ENCODE data around the gene POFUT1. TPM values are rescaled to one million over a fixed set of nuclear protein-coding genes. Genes with fewer than 3 reads are reported as not detected.

The POFUT1 gene
- total and polyA plus RNA-seq, 9 of the 15 experiments (the other 6 are each of a cell fraction or from before 2014, with no cell fraction given), result 3.5 to 44.7 (median 23.5) TPM

GRCh38 chr20:32159766-32160221 is 47.9 kb upstream of the POFUT1 start (continued):
- TF ChIP-seq SFPQ (IDR thresholded peaks at IDR 0.05; ENCODE audit: low read depth, low read length) (no peak), SOX6 (IDR thresholded peaks at IDR 0.05) (peak; percentile 65), SMARCA4 (IDR thresholded peaks at IDR 0.05) (peak; percentile 82), ETV1 (tag; conservative IDR thresholded peaks at IDR 0.05; ENCODE audit: low read depth) (peak; percentile 85), ZNF316 (IDR thresholded peaks at IDR 0.05) (peak; percentile 89), TAL1 (IDR thresholded peaks at IDR 0.05) (peak; percentile 25; the same call in 1 of the 2 replicates), GATA2 (CRISPR knock-in tag; IDR thresholded peaks at IDR 0.05) (0 out of 2 replicates have a peak, but pooled peaks have one; percentile 10), NBN (IDR thresholded peaks at IDR 0.05; ENCODE audit: low read depth) (0 out of 2 replicates have a peak, but pooled peaks have one; percentile 40), NFE2 (IDR thresholded peaks at IDR 0.05; ENCODE audit: low read depth) (peak; percentile 98), NFE2L1 (tag; IDR thresholded peaks at IDR 0.05; ENCODE audit: borderline replicate concordance, low read depth) (peak; percentile 62), ILK (tag; IDR thresholded peaks at IDR 0.05; ENCODE audit: borderline replicate concordance, low read depth) (no peak), ZNF197 (CRISPR knock-in tag; IDR thresholded peaks at IDR 0.05; ENCODE audit: low read depth) (peak; percentile 79; the same call in 1 of the 2 replicates), TSC22D4 (tag; IDR thresholded peaks at IDR 0.05) (no peak), ZNF174 (CRISPR knock-in tag; IDR thresholded peaks at IDR 0.05) (no peak), JUN (IDR thresholded peaks at IDR 0.05; ENCODE audit: borderline replicate concordance, low read depth, low read length) (no peak), JUN (CRISPR knock-in tag; IDR thresholded peaks at IDR 0.05; ENCODE audit: borderline replicate concordance) (no peak), ETS1 (conservative IDR thresholded peaks at IDR 0.05; ENCODE audit: control insufficient read depth, low read depth, low read length) (no peak), ARNT (IDR thresholded peaks at IDR 0.05) (0 out of 4 replicates have a peak, but pooled peaks of 1 of the 2 experiments have one; percentile 43), DIDO1 (tag; IDR thresholded peaks at IDR 0.05; ENCODE audit: low read depth) (peak; percentile 34; the same call in 1 of the 2 replicates)
- TF ChIP-seq, protein P1, sequence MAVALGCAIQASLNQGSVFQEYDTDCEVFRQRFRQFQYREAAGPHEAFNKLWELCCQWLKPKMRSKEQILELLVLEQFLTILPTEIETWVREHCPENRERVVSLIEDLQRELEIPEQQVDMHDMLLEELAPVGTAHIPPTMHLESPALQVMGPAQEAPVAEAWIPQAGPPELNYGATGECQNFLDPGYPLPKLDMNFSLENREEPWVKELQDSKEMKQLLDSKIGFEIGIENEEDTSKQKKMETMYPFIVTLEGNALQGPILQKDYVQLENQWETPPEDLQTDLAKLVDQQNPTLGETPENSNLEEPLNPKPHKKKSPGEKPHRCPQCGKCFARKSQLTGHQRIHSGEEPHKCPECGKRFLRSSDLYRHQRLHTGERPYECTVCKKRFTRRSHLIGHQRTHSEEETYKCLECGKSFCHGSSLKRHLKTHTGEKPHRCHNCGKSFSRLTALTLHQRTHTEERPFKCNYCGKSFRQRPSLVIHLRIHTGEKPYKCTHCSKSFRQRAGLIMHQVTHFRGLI (CRISPR knock-in tag; IDR thresholded peaks at IDR 0.05), result no peak
- TF ChIP-seq, protein P2, sequence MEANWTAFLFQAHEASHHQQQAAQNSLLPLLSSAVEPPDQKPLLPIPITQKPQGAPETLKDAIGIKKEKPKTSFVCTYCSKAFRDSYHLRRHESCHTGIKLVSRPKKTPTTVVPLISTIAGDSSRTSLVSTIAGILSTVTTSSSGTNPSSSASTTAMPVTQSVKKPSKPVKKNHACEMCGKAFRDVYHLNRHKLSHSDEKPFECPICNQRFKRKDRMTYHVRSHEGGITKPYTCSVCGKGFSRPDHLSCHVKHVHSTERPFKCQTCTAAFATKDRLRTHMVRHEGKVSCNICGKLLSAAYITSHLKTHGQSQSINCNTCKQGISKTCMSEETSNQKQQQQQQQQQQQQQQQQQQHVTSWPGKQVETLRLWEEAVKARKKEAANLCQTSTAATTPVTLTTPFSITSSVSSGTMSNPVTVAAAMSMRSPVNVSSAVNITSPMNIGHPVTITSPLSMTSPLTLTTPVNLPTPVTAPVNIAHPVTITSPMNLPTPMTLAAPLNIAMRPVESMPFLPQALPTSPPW (CRISPR knock-in tag; IDR thresholded peaks at IDR 0.05), result peak; percentile 72
- TF ChIP-seq, protein P3, sequence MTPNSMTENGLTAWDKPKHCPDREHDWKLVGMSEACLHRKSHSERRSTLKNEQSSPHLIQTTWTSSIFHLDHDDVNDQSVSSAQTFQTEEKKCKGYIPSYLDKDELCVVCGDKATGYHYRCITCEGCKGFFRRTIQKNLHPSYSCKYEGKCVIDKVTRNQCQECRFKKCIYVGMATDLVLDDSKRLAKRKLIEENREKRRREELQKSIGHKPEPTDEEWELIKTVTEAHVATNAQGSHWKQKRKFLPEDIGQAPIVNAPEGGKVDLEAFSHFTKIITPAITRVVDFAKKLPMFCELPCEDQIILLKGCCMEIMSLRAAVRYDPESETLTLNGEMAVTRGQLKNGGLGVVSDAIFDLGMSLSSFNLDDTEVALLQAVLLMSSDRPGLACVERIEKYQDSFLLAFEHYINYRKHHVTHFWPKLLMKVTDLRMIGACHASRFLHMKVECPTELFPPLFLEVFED (CRISPR knock-in tag; conservative IDR thresholded peaks at IDR 0.05), result peak; percentile 72

Data from K562 (cell line).